Measurements from ENCODE around the gene CAMKK1. TPM values are rescaled to one million over a fixed set of nuclear protein-coding genes. Genes with fewer than 3 reads are reported as not detected.

The CAMKK1 gene
- total and polyA plus RNA-seq, 2 experiments from 2014 or later = 4.3 to 7.1 TPM

GRCh38 chr17:3870871-3871306 is 22.0 kb downstream of the CAMKK1 start:
- H3K9me3 Mint-ChIP-seq = no peaks in the 10 kb centered on the region
- Histone ChIP-seq H3K27ac (ENCODE audit: low read depth) (no peak overlapping the region), H3F3A (replicated peaks; ENCODE audit: low read depth) (no peaks in the 10 kb centered on the region), H3K4me3 (no peak overlapping the region), H3K36me3 (ENCODE audit: insufficient read depth) (no peaks in the 10 kb centered on the region), H4K20me1 (replicated peaks; ENCODE audit: insufficient read depth) (no peaks in the 10 kb centered on the region), H3K27me3 (ENCODE audit: insufficient read depth) (no peaks in the 10 kb centered on the region), H3K79me2 (replicated peaks; ENCODE audit: insufficient read depth) (no peaks in the 10 kb centered on the region), H3K9me2 (ENCODE audit: insufficient read depth) (no peaks in the 10 kb centered on the region), H3K4me2 (no peak overlapping the region), H3K4me1 (ENCODE audit: insufficient read depth) (no peaks in the 10 kb centered on the region), H2AFZ (no peak overlapping the region)
- TF ChIP-seq EZH2phosphoT487 (IDR thresholded peaks at IDR 0.05; ENCODE audit: unreplicated experiment) (no peak), ETS1 (IDR thresholded peaks at IDR 0.05) (no peak), ZNF462 (CRISPR knock-in tag; IDR thresholded peaks at IDR 0.05) (no peak), REST (IDR thresholded peaks at IDR 0.05; ENCODE audit: unreplicated experiment) (no peak), ZNF114 (CRISPR knock-in tag; IDR thresholded peaks at IDR 0.05) (no peak), EZH2 (IDR thresholded peaks at IDR 0.05; ENCODE audit: low read depth, unreplicated experiment) (no peak), ZNF331 (CRISPR knock-in tag; IDR thresholded peaks at IDR 0.05; ENCODE audit: low read depth) (no peak), STAT1 (IDR thresholded peaks at IDR 0.05; ENCODE audit: unreplicated experiment) (no peak), POLR2AphosphoS5 (IDR thresholded peaks at IDR 0.05; ENCODE audit: low read depth) (no peak)
- no peaks in the 10 kb centered on the region; the same call in 2 of the 3 replicates for H3K4me1 Mint-ChIP-seq
- peaks cover 22% of the 10 kb centered on the region for H3K36me3 Mint-ChIP-seq (ENCODE audit: low read depth)
- peaks cover 3% of the 10 kb centered on the region for H3K27me3 Mint-ChIP-seq (ENCODE audit: insufficient read depth, low read depth, poor library complexity)
- H3K4me3 Mint-ChIP-seq = no peak overlapping the region
- ATAC-seq (no peak), DNase-seq (ENCODE audit: low spot score) (no peak)
- H3K27ac Mint-ChIP-seq = no peak overlapping the region

All from GM23338 (cell line).